ENCODE results near the gene CSH1. TPM values are rescaled to one million over a fixed set of nuclear protein-coding genes. Genes with fewer than 3 reads are reported as not detected.

The CSH1 gene
- total RNA-seq, 1 experiment from 2014 or later: not detected

DNA sequence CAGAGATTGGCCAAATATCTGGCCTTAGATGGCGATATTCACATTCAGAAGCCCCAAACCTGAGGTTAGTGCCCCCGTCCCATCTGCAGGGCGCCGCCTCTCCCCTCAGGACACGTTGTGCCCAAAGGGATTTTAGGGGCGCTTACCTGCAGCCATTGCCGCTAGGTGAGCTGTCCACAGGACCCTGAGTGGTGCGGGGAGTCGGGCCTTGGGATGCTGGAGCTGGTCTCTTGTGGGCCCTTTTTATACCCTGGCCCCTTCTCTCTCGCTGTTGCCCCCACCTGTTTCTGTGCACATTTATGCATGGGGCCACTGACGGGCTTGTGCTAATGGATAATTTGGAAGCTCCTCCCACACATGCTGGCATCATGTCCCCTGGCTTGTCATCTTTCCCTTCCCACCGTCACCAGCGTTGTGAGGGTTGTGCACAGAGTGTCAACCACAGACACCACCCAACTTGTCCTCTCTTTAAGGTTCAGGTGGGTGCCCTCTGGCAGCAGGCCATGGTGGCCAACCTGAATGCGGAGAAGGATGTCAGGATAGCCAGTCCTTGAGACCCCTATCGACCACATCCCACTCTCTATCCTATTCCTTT is 14.8 kb upstream of the CSH1 start, which contains the start of gene CSHL1:
CSHL1 (minus strand) TSS at position 218 of the 595 bp plus-strand sequence; CDS start at position 156, 62 bp downstream.
- Histone ChIP-seq H2BK120ac (ENCODE audit: low read depth, low read length, poor library complexity, severe bottlenecking) (no peak within 1 kb of the TSS), H2BK12ac (ENCODE audit: insufficient read length, low read depth, low read length) (no peak within 1 kb of the TSS), H3K4me2 (ENCODE audit: insufficient read depth, insufficient read length, low read length) (peak within 1 kb of the TSS; percentile 2), H3K18ac (ENCODE audit: insufficient read length, low read depth, low read length) (no peak within 1 kb of the TSS), H3K9ac (ENCODE audit: extremely low read depth, insufficient read length, low read length) (no peak within 1 kb of the TSS), H2BK15ac (ENCODE audit: low read depth, low read length) (no peak within 1 kb of the TSS), H3K23ac (ENCODE audit: insufficient read length, low read depth, low read length) (no peak within 1 kb of the TSS), H3K4ac (ENCODE audit: low read depth, low read length) (no peak within 1 kb of the TSS), H2AFZ (ENCODE audit: low read length) (no peak within 1 kb of the TSS), H3K56ac (ENCODE audit: insufficient read length, low read depth, low read length) (no peak within 1 kb of the TSS), H3K4me1 (ENCODE audit: insufficient read depth, low read length) (no peaks in the 10 kb centered on the region; the same call in 1 of the 2 replicates), H3K79me2 (ENCODE audit: insufficient read depth, low read length) (no peaks in the 10 kb centered on the region), H3T11ph (ENCODE audit: low read length) (no peak within 1 kb of the TSS), H3K27me3 (ENCODE audit: insufficient read depth, low read length) (no peaks in the 10 kb centered on the region), H3K14ac (ENCODE audit: insufficient read depth, low read length) (no peak within 1 kb of the TSS), H2BK20ac (ENCODE audit: low read depth, low read length, poor library complexity, severe bottlenecking) (no peak within 1 kb of the TSS), H3K23me2 (ENCODE audit: insufficient read length, low read depth, low read length, poor library complexity, severe bottlenecking) (no peaks in the 10 kb centered on the region), H2BK5ac (ENCODE audit: insufficient read length, low read length) (no peak within 1 kb of the TSS), H2AK5ac (ENCODE audit: insufficient read length, low read length) (no peak within 1 kb of the TSS), H4K20me1 (ENCODE audit: control insufficient read depth, insufficient read depth, insufficient read length) (no peaks in the 10 kb centered on the region), H4K91ac (ENCODE audit: insufficient read length, low read depth, low read length) (no peak within 1 kb of the TSS), H3K27ac (ENCODE audit: insufficient read length, low read depth, low read length) (no peak within 1 kb of the TSS), H3K9me3 (ENCODE audit: control insufficient read depth, low read depth, low read length) (no peaks in the 10 kb centered on the region), H4K8ac (replicated peaks; ENCODE audit: insufficient read length, low read depth, low read length) (no peak within 1 kb of the TSS), H3K79me1 (ENCODE audit: insufficient read depth, low read depth, low read length, poor library complexity, severe bottlenecking) (no peaks in the 10 kb centered on the region), H4K5ac (ENCODE audit: insufficient read length, low read depth, low read length) (no peak within 1 kb of the TSS)
- peaks cover 12 to 25% of the 10 kb centered on the region in 2 experiments for H3K4me1 Mint-ChIP-seq
- no peak within 1 kb of the TSS; a peak in 1 of 7 replicates for H3K27ac Mint-ChIP-seq
- H3K9me3 Mint-ChIP-seq: no peaks in the 10 kb centered on the region; a peak in 1 of 5 replicates
- no peaks in the 10 kb centered on the region for H3K36me3 Mint-ChIP-seq (ENCODE audit: insufficient read depth in 1 of 3, low read depth in 3 of 3)
- H3K4me3 Mint-ChIP-seq: no peak within 1 kb of the TSS
- TF ChIP-seq, protein P1, sequence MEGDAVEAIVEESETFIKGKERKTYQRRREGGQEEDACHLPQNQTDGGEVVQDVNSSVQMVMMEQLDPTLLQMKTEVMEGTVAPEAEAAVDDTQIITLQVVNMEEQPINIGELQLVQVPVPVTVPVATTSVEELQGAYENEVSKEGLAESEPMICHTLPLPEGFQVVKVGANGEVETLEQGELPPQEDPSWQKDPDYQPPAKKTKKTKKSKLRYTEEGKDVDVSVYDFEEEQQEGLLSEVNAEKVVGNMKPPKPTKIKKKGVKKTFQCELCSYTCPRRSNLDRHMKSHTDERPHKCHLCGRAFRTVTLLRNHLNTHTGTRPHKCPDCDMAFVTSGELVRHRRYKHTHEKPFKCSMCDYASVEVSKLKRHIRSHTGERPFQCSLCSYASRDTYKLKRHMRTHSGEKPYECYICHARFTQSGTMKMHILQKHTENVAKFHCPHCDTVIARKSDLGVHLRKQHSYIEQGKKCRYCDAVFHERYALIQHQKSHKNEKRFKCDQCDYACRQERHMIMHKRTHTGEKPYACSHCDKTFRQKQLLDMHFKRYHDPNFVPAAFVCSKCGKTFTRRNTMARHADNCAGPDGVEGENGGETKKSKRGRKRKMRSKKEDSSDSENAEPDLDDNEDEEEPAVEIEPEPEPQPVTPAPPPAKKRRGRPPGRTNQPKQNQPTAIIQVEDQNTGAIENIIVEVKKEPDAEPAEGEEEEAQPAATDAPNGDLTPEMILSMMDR (conservative IDR thresholded peaks at IDR 0.05): no peak
- DNase-seq: no peak
- no CpG with 5 or more reads among the region's 15 CpGs for WGBS (ENCODE audit: extremely low coverage, insufficient read length, low lambda C conversion rate)
- H3K27me3 Mint-ChIP-seq (ENCODE audit: low read depth): peaks cover 11% of the 10 kb centered on the region
